Heart left ventricle (tissue), 16 donors: Measurements from ENCODE around the gene CPEB2. TPM values are rescaled to one million over a fixed set of nuclear protein-coding genes. Genes with fewer than 3 reads are reported as not detected.

Source experiments
- ATAC-seq, 4 donors: fragments of 200-7000 bp; cut with Tn5 transposase; one replicate each; pipeline ENCODE4 v1.9.1; 2020 to 2022; ENCODE audit warnings: moderate library complexity in 4 of 4, mild to moderate bottlenecking in 3 of 4, moderate number of reproducible peaks in 1 of 4
- DNase-seq, 5 donors: peaks; one replicate each; pipeline ENCODE4 v3.0.0-alpha.2; 2020
- H3K27ac ChIP-seq, 12 donors: fragments of 200-600 bp; sonication (generic) in 4 of 12; one replicate each; pipeline versions ENCODE4 v1.5.0 to v1.8.0; 2016 to 2022; ENCODE audit warnings: mild to moderate bottlenecking in 2 of 12
- H3K27me3 ChIP-seq, 9 donors: fragments of 200-600 bp; sonication (generic) in 2 of 9; one replicate each; pipeline versions ENCODE4 v1.5.1 to v1.8.0; 2016 to 2022; ENCODE audit warnings: mild to moderate bottlenecking in 3 of 9
- H3K36me3 ChIP-seq, 9 donors: fragments of 200-600 bp; sonication (generic) in 2 of 9; one replicate each; pipeline versions ENCODE4 v1.5.0 to v1.8.0; 2018 to 2022; ENCODE audit warnings: mild to moderate bottlenecking in 2 of 9
- H3K4me1 ChIP-seq, 12 donors: fragments of 200-600 bp; sonication (generic) in 4 of 12; one replicate each; pipeline versions ENCODE4 v1.5.0 to v1.8.0; 2016 to 2022; ENCODE audit warnings: mild to moderate bottlenecking in 3 of 12
- H3K4me3 ChIP-seq, 12 donors: fragments of 200-600 bp; sonication (generic) in 4 of 12; one replicate each; pipeline versions ENCODE4 v1.5.0 to v1.8.0; 2017 to 2022; ENCODE audit warnings: mild to moderate bottlenecking in 9 of 12, moderate library complexity in 4 of 12
- H3K9me3 ChIP-seq, 12 donors: fragments of 200-600 bp; sonication (generic) in 4 of 12; one replicate each; pipeline versions ENCODE4 v1.5.0 to v1.8.0; 2016 to 2022; ENCODE audit warnings: mild to moderate bottlenecking in 1 of 12
- CTCF ChIP-seq, 12 donors: fragments of 200-600 bp; sonication (generic) in 4 of 12; IDR thresholded peaks; one replicate each; pipeline versions ENCODE4 v1.5.0 to v1.8.0; 2018 to 2022; ENCODE audit warnings: antibody characterized with exemption in 12 of 12, mild to moderate bottlenecking in 5 of 12
- POLR2A ChIP-seq, 2 donors: fragments of 450-650 bp; IDR thresholded peaks; one replicate each; pipeline ENCODE4 v1.6.1; 2017; ENCODE audit warnings: antibody characterized with exemption in 2 of 2, mild to moderate bottlenecking in 2 of 2, moderate library complexity in 2 of 2
- WGBS, 4 donors: extraction: QIAGEN DNeasy Blood & Tissue Kit in 2 of 4; methylation state at CpG; one replicate each; pipeline versions ENCODE4 v1.1.5 to v1.1.7; 2013 to 2018; 5-methylcytosine and 5-hydroxymethylcytosine counted together
- intact Hi-C, 10 donors: fragments of 100-400 bp; cut with DNase I; formaldehyde crosslinking; loops; one replicate each; pipeline versions ENCODE4 v1.11.1 to v1.14.2; 2022
- polyA plus RNA-seq, 2 donors: library from polyadenylated mRNA; stranded (reverse); fragments of 200-250 nt; gene quantifications; one replicate each; pipeline ENCODE4 v1.2.3, GENCODE V29; 2013
- total RNA-seq, 9 donors: library from RNA; depleted of rRNA in 2 of 9; stranded (reverse); fragments of >200 nt in 2 of 9; fragmentation: NEBNext Ultra II Directional in 3 of 9; extraction: Animal tissue kit (Norgen Biotek cat#: 25700) in 3 of 9; gene quantifications; one replicate each; pipeline versions ENCODE4 v1.1.0 to v1.2.4, GENCODE V29; 2016 to 2023
- donor health status: ischemic (EF 13 %, LVEDD 7.1; RV severe dilation, severe dysfunction).
- donor health status: healthy with polysubstance abuse.
- donor health status: DM: no; HTN: yes; CAD: no.
- donor health status: DM: no; HTN: no; CAD: no.
- donor health status: ischemic (EF 25% LVEDD 6.9; RV normal size, moderate dysfunction).
- donor health status: ischemic (EF 25% LVEDD 5.7; RV mildly dilated, moderate dysfunction).
- donor health status: healthy.
- donor health status: DM: yes; HTN: yes; CAD: no.
- donor health status: ischemic (EF 35%, LVEDD 5.7; RV mildly dilated, moderate dysfunction).
- donor health status: nonischemic (EF 11% LVEDD 7.7; RV severe dilation, severe dysfunction).
- donor health status: DM: yes; HTN: yes; CAD: no.
- donor health status: PGD.
- donor health status: ischemic (EF 29% LVEDD 5.4; RV normal size, mild dysfunction).
- donor health status: nonischemic (EF 23%, LVEDD 6.1; RV moderate dilation, normal function).

CPEB2 gene
- total and polyA plus RNA-seq, 11 donors: 4.2 to 26.1 (median 17.2) TPM

- peak in 2 of 4 donors; percentile 61 to 74 for ATAC-seq
Measured at GRCh38 chr4:15034071-15034764, 31.9 kb downstream of the CPEB2 start.

GRCh38 chr4:15035159-15035558 is 32.9 kb downstream of the CPEB2 start:
- no peaks in the 10 kb centered on the region for H3K9me3 ChIP-seq
- intact Hi-C loops: no loop called here
- H3K27me3 ChIP-seq: no peaks in the 10 kb centered on the region
- H3K27ac ChIP-seq: peak overlapping the region in 5 of 12 donors; percentile 8 to 70 (median 48)
- DNase-seq: no peak
- H3K36me3 ChIP-seq: peaks cover 0 to 26% (median 0%) of the 10 kb centered on the region in 9 donors
- ATAC-seq: peak in 1 of 4 donors; percentile 19
- no peak for TF ChIP-seq POLR2A (IDR thresholded peaks at IDR 0.05)
- TF ChIP-seq CTCF (IDR thresholded peaks at IDR 0.05): no peak
- no peak overlapping the region for H3K4me3 ChIP-seq
- H3K4me1 ChIP-seq: peaks cover 12 to 62% (median 43%) of the 10 kb centered on the region in 12 donors

More at GRCh38 chr4:15034071-15034764, 31.9 kb downstream of the CPEB2 start:
- Histone ChIP-seq H3K36me3 (peaks cover 0 to 26% (median 0%) of the 10 kb centered on the region in 9 donors), H3K9me3 (no peaks in the 10 kb centered on the region), H3K4me3 (peak overlapping the region in 5 of 12 donors; percentile 3 to 25 (median 11)), H3K4me1 (peaks cover 12 to 68% (median 49%) of the 10 kb centered on the region in 12 donors), H3K27me3 (no peaks in the 10 kb centered on the region), H3K27ac (peak overlapping the region in 10 of 12 donors; percentile 11 to 70 (median 34))
- no peak for TF ChIP-seq CTCF (IDR thresholded peaks at IDR 0.05)
- no peak for TF ChIP-seq POLR2A (IDR thresholded peaks at IDR 0.05)
- 60 to 76% (median 65%) methylated on average over 6 of the region's 6 CpGs for WGBS, 4 donors
- intact Hi-C loops: no loop called here
- peak in 1 of 5 donors; percentile 16 for DNase-seq

- H3K27ac ChIP-seq: peak overlapping the region in 1 of 12 donors; percentile 20
Measured at GRCh38 chr4:15037923-15038541, 35.8 kb downstream of the CPEB2 start.

More at GRCh38 chr4:15037923-15038541, 35.8 kb downstream of the CPEB2 start:
- peaks cover 0 to 28% (median 15%) of the 10 kb centered on the region in 9 donors for H3K36me3 ChIP-seq
- H3K4me1 ChIP-seq: peaks cover 0 to 52% (median 24%) of the 10 kb centered on the region in 12 donors
- TF ChIP-seq CTCF (IDR thresholded peaks at IDR 0.05): no peak
- no peak for TF ChIP-seq POLR2A (IDR thresholded peaks at IDR 0.05)
- no peak overlapping the region for H3K4me3 ChIP-seq
- intact Hi-C loops: no loop called here
- no peaks in the 10 kb centered on the region for H3K9me3 ChIP-seq
- DNase-seq (no peak), ATAC-seq (no peak)
- H3K27me3 ChIP-seq: no peaks in the 10 kb centered on the region
